Measurements from ENCODE around the gene TIMM10B. TPM values are rescaled to one million over a fixed set of nuclear protein-coding genes. Genes with fewer than 3 reads are reported as not detected.

The TIMM10B gene
- total and polyA plus RNA-seq, 2 donors from 2014 or later, result 34.6 to 44.7 TPM

DNA sequence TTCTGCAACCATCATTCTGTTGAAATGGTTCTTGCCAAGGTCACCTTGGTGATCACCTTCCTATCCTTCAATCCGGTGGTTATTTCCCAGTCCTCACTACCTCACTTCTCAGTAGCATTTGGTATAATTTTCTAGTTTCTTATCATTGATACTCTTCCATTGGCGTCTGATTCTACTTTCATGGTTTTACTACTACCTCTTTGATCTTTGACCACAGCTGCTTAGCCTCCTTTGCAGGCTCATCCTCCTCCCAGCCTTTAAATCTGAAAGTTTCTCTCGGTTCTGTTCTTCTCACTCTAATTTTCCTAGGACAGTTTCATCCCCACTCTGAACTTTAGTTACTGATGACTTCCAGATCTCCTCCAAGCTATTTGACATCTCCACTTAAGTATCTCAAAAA, 5.0 kb downstream of the TIMM10B start:
- H3K4me1 ChIP-seq (ENCODE audit: control insufficient read depth in 2 of 3, insufficient read depth in 2 of 3, low read depth in 1 of 3, low read length in 3 of 3), result peaks cover 5 to 10% (median 9%) of the 10 kb centered on the region in 3 donors
- intact Hi-C loops (cut with DNase I), result no loop called here
- no peak for TF ChIP-seq CTCF (IDR thresholded peaks at IDR 0.05; ENCODE audit: borderline replicate concordance, extremely low read depth, insufficient read depth)
- no peak overlapping the region for H3K27ac ChIP-seq (ENCODE audit: low read depth in 2 of 2, low read length in 2 of 2)
- H3K9me3 ChIP-seq (ENCODE audit: control insufficient read depth in 2 of 3, insufficient read depth in 1 of 3, low read length in 3 of 3), result no peaks in the 10 kb centered on the region
- H3K9ac ChIP-seq (ENCODE audit: low read length in 3 of 3), result no peak overlapping the region
- H3K27me3 ChIP-seq (ENCODE audit: control insufficient read depth, insufficient read depth, low read length), result no peaks in the 10 kb centered on the region
- DNase-seq (no peak), FAIRE-seq (no peak)
- no peak overlapping the region for H3K4me3 ChIP-seq (ENCODE audit: low read length in 3 of 3)
- peaks cover 4 to 23% (median 20%) of the 10 kb centered on the region in 3 donors for H3K36me3 ChIP-seq (ENCODE audit: control insufficient read depth in 2 of 3, insufficient read depth in 3 of 3, low read length in 3 of 3)

DNA sequence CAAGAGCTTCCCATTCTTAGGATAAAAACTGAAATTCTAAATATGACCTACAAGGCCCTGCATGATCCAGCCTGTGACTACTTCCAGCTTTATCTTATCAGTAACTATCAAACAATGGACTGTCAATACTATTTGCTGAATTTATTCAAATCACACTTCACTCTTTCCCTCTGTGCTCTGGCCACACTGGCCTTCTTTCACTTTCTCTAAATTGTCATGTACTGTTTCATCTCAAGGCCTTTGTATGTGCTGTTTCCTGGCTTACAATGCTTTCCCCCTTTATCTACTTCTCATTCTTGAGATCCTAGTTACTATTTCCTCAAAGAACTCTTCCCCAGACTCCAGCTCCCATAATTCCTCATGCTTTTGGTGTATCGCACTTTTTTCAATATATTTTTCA, 5.6 kb downstream of the TIMM10B start:
- intact Hi-C loops (cut with DNase I), result no loop called here
- Histone ChIP-seq H3K9me3 (ENCODE audit: control insufficient read depth in 2 of 3, insufficient read depth in 1 of 3, low read length in 3 of 3) (no peaks in the 10 kb centered on the region), H3K4me1 (ENCODE audit: control insufficient read depth in 2 of 3, insufficient read depth in 2 of 3, low read depth in 1 of 3, low read length in 3 of 3) (peaks cover 5 to 8% (median 7%) of the 10 kb centered on the region in 3 donors), H3K4me3 (ENCODE audit: low read length in 3 of 3) (no peak overlapping the region), H3K27ac (ENCODE audit: low read depth in 2 of 2, low read length in 2 of 2) (no peak overlapping the region), H3K27me3 (ENCODE audit: control insufficient read depth, insufficient read depth, low read length) (no peaks in the 10 kb centered on the region), H3K36me3 (ENCODE audit: control insufficient read depth in 2 of 3, insufficient read depth in 3 of 3, low read length in 3 of 3) (peaks cover 4 to 23% (median 20%) of the 10 kb centered on the region in 3 donors), H3K9ac (ENCODE audit: low read length in 3 of 3) (no peak overlapping the region)
- TF ChIP-seq CTCF (IDR thresholded peaks at IDR 0.05; ENCODE audit: borderline replicate concordance, extremely low read depth, insufficient read depth), result no peak
- no peak for DNase-seq
- no peak for FAIRE-seq

GRCh38 chr11:6488342-6488741, 7.0 kb downstream of the TIMM10B start:
- Histone ChIP-seq H3K36me3 (ENCODE audit: control insufficient read depth in 2 of 3, insufficient read depth in 3 of 3, low read length in 3 of 3) (peaks cover 2 to 11% (median 9%) of the 10 kb centered on the region in 3 donors), H3K9ac (ENCODE audit: low read length in 3 of 3) (no peak overlapping the region), H3K9me3 (ENCODE audit: control insufficient read depth in 2 of 3, insufficient read depth in 1 of 3, low read length in 3 of 3) (no peaks in the 10 kb centered on the region), H3K27ac (ENCODE audit: low read depth in 2 of 2, low read length in 2 of 2) (no peak overlapping the region), H3K27me3 (ENCODE audit: control insufficient read depth, insufficient read depth, low read length) (no peaks in the 10 kb centered on the region), H3K4me1 (ENCODE audit: control insufficient read depth in 2 of 3, insufficient read depth in 2 of 3, low read depth in 1 of 3, low read length in 3 of 3) (no peaks in the 10 kb centered on the region), H3K4me3 (ENCODE audit: low read length in 3 of 3) (no peak overlapping the region)
- no peak for DNase-seq
- no peak for TF ChIP-seq CTCF (IDR thresholded peaks at IDR 0.05; ENCODE audit: borderline replicate concordance, extremely low read depth, insufficient read depth)
- no peak for FAIRE-seq
- intact Hi-C loops (cut with DNase I), result no loop called here

- no peak overlapping the region for H3K9ac ChIP-seq (ENCODE audit: low read length in 3 of 3)
- no peak overlapping the region for H3K27ac ChIP-seq (ENCODE audit: low read depth in 2 of 2, low read length in 2 of 2)
- no peak for FAIRE-seq
- no peak for TF ChIP-seq CTCF (IDR thresholded peaks at IDR 0.05; ENCODE audit: borderline replicate concordance, extremely low read depth, insufficient read depth)
- H3K4me3 ChIP-seq (ENCODE audit: low read length in 3 of 3), result no peak overlapping the region
- no peaks in the 10 kb centered on the region for H3K27me3 ChIP-seq (ENCODE audit: control insufficient read depth, insufficient read depth, low read length)
- H3K36me3 ChIP-seq (ENCODE audit: control insufficient read depth in 2 of 3, insufficient read depth in 3 of 3, low read length in 3 of 3), result peaks cover 2 to 8% (median 4%) of the 10 kb centered on the region in 3 donors
- H3K4me1 ChIP-seq (ENCODE audit: control insufficient read depth in 2 of 3, insufficient read depth in 2 of 3, low read depth in 1 of 3, low read length in 3 of 3), result no peaks in the 10 kb centered on the region
- H3K9me3 ChIP-seq (ENCODE audit: control insufficient read depth in 2 of 3, insufficient read depth in 1 of 3, low read length in 3 of 3), result no peaks in the 10 kb centered on the region
- DNase-seq, result peak in 3 of 5 donors; percentile 22 to 58 (median 55)
- intact Hi-C loops (cut with DNase I), result no loop called here
These were observed 7.5 kb downstream of the TIMM10B start for GRCh38 chr11:6488821-6489220.

Data from kidney (tissue), 14 donors.